Activated T-helper 1 cell treated with anti-CD3 and anti-CD28 coated beads, Interleukin-2, amount 50 U/mL, for 16 hours (primary cell): Measurements from ENCODE around the gene RASGRP4.
A peak's percentile ranks its signal among the peaks of the same experiment; 100 is the strongest.
"Not testable (repeated sequence)": the region's sequence is repeated elsewhere in the genome, so short reads cannot be mapped to it uniquely, and the experiment has no call there.

Source experiments
- DNase-seq, 2 donors: peaks; one replicate each; pipeline ENCODE4 v3.0.0-alpha.2; 2020; ENCODE audit warnings: low read depth in 1 of 2, low spot score in 1 of 2

The RASGRP4 gene, protein sequence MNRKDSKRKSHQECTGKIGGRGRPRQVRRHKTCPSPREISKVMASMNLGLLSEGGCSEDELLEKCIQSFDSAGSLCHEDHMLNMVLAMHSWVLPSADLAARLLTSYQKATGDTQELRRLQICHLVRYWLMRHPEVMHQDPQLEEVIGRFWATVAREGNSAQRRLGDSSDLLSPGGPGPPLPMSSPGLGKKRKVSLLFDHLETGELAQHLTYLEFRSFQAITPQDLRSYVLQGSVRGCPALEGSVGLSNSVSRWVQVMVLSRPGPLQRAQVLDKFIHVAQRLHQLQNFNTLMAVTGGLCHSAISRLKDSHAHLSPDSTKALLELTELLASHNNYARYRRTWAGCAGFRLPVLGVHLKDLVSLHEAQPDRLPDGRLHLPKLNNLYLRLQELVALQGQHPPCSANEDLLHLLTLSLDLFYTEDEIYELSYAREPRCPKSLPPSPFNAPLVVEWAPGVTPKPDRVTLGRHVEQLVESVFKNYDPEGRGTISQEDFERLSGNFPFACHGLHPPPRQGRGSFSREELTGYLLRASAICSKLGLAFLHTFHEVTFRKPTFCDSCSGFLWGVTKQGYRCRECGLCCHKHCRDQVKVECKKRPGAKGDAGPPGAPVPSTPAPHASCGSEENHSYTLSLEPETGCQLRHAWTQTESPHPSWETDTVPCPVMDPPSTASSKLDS

DNA sequence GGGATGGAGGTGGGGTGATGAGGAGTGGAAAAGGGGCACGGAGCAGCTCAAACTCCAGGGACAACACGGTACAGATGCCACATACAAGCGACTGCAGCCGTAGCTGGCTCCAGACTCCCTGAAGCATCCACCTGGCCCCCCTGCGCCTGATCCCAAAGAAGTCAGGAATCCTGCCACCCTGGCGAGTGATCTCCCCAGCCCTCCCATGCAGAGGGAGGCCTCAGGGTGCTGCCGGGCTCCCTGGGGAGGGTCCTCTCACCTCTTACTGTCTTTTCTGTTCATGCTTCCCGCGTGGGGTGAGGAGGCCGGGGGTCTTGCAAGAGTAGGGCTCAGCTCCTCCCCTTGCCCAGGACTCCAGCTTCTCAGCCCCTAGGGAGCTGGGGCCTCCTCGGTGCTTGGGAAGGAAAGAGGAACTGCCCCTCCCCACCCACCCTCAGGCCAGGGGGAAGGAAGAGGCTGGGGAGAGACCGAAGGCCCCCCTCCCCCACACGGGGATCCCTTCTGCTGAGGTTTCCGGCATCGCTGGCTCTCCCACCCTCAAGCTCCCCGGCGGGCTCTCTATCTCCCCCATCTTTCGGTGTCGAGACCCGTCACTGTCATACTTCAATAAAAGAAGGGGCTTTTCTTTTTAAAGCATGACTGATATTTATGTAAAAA is at the start of gene RASGRP4:
TSS of gene RASGRP4 (minus strand) at position 410 of the 657 bp plus-strand sequence. CDS start at position 282, 128 bp downstream.
- DNase-seq, result peak in 1 of 2 donors; percentile 26

DNA sequence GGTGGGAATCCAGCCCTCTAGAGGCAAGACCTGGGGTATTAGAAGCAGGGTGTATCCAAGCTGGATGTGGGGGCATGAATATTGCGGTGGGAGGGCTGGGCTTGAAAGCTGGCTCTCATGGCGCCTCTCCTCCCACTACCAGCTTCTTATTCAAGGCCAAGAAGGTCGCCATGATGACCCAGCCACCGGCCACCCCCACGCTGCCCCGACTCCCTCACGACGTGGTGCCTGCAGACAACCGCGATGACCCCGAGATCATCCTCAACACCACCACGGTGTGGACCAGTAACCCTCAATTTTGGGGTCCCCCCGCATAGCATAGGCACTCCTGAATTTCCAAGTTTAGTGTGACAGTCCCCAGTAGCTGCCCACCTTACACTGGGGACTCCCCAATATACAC is 49.2 kb upstream of the RASGRP4 start:
- DNase-seq, result no peak

DNA sequence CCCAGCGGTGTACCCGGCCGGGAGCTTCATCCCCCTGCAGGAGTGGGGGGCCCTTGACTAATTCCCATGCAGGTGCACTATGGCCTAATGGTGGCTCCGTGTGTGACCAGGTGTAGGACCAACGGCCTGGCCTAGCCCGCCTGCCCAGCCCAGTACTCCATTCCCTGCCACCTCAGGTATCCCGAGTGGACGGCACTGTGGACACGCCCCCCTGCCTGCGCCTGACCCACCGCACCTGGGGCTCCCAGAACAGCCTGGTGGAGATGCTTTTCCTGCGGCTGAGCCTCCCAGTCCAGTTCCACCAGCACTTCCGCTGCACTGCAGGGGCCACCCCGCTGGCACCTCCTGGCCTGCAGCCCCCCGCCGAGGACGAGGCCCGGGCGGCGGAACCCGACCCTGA is 47.2 kb upstream of the RASGRP4 start:
- no peak for DNase-seq

DNA sequence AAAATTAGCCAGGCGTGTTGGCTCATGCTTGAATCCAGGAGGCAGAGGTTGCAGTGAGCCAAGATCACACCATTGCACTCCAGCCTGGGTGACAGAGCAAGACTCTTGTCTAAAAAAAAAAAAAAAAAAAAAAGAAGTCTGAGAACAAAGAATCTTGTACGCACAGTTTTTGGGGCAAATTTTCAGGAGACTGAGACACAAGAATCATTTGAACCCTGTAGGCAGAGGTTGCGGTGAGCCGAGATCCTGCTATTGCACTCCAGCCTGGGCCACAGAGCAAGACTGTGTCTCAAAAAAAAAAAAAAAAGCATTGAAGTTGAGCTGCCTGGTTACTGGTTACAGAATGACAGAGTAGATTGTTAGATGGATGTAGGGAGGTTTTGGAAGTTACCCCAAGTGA is 46.7 kb upstream of the RASGRP4 start:
- not testable (repeated sequence) for DNase-seq

DNA sequence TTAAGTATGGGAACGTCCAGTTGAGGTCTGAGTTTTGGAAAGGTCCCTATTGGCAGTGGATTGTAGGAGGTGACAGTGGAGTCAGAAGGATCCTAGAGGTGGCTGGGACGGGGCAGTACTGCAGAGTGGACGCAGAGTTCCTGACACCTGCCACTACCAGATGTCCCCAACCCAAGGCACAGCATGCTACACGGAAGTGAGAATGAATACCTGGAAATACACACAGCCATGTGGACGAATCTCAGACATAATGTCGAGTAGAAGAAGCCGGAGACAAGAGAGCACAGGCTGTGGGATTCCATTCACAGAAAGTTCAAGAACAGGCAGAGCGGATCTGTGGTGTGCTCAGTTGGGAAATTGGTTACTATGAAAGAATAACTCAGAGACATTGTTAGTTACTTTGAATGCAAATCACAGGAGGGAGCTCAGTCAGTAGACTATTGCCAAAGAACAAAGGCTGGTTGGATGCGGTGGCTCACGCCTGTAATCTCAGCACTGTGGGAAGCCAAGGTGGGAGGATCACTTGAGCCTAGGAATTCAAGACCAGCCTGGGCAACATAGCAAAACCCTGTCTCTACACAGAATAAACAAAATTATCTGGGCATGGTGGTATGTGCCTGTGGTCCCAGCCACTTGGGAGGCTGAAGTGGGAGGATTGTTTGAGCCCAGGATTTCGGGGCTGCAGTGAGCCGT is 44.9 kb upstream of the RASGRP4 start:
- DNase-seq, result no peak

GRCh38 chr19:38469151-38469550 is 43.1 kb upstream of the RASGRP4 start:
- no peak for DNase-seq

GRCh38 chr19:38467541-38468525 is 41.8 kb upstream of the RASGRP4 start:
- DNase-seq, result no peak

DNA sequence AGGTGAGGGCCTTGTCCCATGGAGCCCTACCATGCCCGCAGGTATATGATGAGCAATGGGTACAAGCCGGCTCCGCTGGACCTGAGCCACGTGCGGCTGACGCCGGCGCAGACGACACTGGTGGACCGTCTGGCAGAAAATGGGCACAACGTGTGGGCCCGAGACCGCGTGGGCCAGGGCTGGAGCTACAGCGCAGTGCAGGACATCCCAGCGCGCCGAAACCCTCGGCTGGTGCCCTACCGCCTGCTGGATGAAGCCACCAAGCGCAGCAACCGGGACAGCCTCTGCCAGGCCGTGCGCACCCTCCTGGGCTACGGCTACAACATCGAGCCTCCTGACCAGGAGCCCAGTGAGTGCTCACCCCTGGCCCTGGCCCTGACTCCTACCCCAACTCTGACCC is 40.0 kb upstream of the RASGRP4 start:
- DNase-seq, result no peak

DNA sequence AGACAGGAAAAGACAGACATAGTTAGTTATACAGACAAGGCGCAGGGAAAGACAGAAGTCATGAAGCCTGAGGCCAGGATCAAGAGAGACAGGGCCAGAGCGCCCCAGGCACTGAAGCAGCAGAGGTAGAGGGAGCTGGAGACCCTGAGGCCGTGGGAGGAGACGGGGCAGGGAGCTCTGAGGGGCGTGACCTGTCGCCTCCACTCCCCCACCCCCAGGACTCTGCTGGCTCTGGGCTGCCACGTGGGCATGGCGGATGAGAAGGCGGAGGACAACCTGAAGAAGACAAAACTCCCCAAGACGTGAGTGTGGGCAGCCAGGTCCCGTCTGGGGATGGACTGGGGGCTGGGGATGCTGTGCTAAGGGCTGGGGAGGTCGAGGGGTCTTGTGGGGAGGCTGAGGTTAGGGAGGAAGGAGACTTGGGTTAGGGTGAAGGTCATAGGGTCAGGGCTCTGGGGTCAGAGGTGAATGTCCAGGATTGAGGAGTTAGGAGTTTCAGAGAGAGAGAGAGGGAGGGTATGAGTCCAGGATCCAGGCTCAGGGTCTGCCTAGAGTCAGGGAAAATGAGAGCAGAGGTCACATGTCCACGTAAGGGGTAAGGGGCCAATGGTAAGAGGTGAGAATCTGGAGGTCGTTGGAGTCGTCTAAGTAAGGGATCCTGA is 38.5 kb upstream of the RASGRP4 start:
- DNase-seq, result no peak

DNA sequence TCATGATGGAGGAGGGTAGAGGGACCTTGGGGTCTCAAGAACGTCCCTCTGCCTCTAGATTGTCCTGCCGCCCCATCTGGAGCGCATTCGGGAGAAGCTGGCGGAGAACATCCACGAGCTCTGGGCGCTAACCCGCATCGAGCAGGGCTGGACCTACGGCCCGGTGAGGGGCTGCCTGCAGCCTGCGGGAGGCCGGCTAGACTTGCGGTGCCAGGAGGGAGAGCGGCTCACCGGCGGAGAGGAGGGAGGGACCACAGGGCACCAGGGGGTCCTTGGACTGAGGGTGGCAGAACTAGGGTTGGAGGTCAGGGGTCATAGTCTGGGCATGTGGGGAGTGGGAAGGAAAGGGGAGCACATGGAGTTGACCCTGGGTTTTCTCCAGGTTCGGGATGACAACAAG is 37.3 kb upstream of the RASGRP4 start:
- no peak for DNase-seq

DNA sequence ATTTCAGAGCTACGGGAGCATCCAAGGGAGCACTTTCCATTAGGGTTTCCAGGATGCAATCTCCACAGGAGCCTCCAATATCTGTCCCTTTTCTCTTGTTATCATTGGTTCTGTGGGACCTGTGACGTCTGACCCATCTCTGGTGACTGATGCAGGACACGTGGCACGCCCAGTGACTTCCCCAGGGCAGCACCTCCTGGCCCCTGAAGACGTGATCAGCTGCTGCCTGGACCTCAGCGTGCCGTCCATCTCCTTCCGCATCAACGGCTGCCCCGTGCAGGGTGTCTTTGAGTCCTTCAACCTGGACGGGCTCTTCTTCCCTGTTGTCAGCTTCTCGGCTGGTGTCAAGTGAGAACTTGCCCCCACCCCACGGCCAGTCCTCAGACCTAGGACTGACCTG is 33.0 kb upstream of the RASGRP4 start:
- no peak for DNase-seq

GRCh38 chr19:38457690-38458405 is 31.8 kb upstream of the RASGRP4 start:
- DNase-seq, result no peak

GRCh38 chr19:38457202-38457601 is 31.2 kb upstream of the RASGRP4 start:
- no peak for DNase-seq

GRCh38 chr19:38455031-38455430 is 29.0 kb upstream of the RASGRP4 start:
- DNase-seq, result no peak

GRCh38 chr19:38453596-38453995 is 27.6 kb upstream of the RASGRP4 start:
- DNase-seq, result no peak

GRCh38 chr19:38452430-38453366 is 26.7 kb upstream of the RASGRP4 start:
- DNase-seq, result no peak

- DNase-seq, result no peak
Measured at GRCh38 chr19:38451629-38452028, 25.6 kb upstream of the RASGRP4 start.

DNA sequence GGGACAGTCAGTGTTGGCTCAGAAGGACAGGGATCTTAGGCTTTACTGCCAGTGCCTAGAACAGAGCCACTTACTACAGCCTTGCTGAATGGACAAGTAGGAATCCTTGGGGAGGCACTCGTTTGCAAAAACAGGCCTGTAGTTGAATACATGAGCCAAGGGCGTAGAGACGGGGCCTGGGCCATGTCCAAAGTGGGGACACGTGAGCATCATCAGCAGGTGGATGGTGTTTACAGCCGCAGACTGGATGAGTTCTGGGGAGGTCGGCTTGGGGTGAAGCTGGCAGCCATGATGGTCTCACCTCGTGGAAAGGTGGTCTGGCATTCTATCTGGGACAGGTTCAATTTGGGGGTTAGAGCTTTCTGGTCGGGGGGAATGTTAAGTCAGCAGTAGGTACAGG is 25.0 kb upstream of the RASGRP4 start:
- DNase-seq, result no peak
